WTC11 (cell line): ENCODE measurements around the gene KHK. TPM values are rescaled to one million over a fixed set of nuclear protein-coding genes. Genes with fewer than 3 reads are reported as not detected.
A peak's percentile ranks its signal among the peaks of the same experiment; 100 is the strongest.

Source experiments
- ATAC-seq: fragments of 200-7000 bp; cut with Tn5 transposase; 2 replicates; pipeline ENCODE4 v1.10.0; 2021; ENCODE audit warnings: mild to moderate bottlenecking, moderate library complexity
- CTCF ChIA-PET: fragments of 300-600 bp; sonication (Branson Sonifier 250); formaldehyde crosslinking; loops from one replicate; lab custom pipeline; 2021; ENCODE audit warnings: antibody characterized with exemption; lab: Charles Lee
- POLR2A ChIA-PET: fragments of 350-600 bp; sonication (Branson Sonifier 250); formaldehyde crosslinking; loops from one replicate; lab custom pipeline; 2021; ENCODE audit warnings: antibody characterized with exemption; lab: Charles Lee
- DNase-seq: peaks from one replicate; pipeline ENCODE4 v3.0.0; 2021; ENCODE audit warnings: low spot score
- H3K27ac Mint-ChIP-seq: 2 replicates; pipeline ENCODE4 v1.8.0; 2021; ENCODE audit warnings: mixed read lengths
- H3K27me3 Mint-ChIP-seq: 2 replicates; pipeline ENCODE4 v1.8.0; 2021; ENCODE audit warnings: low read depth, mild to moderate bottlenecking, moderate library complexity, mixed read lengths
- H3K36me3 Mint-ChIP-seq: 2 replicates; pipeline ENCODE4 v1.8.0; 2021; ENCODE audit warnings: mixed read lengths
- H3K4me1 Mint-ChIP-seq: 2 replicates; pipeline ENCODE4 v1.8.0; 2022; ENCODE audit warnings: mixed read lengths
- H3K4me3 Mint-ChIP-seq: 2 replicates; pipeline ENCODE4 v1.8.0; 2021; ENCODE audit warnings: mild to moderate bottlenecking, moderate library complexity, mixed read lengths
- H3K9me3 Mint-ChIP-seq: 2 replicates; pipeline ENCODE4 v1.8.0; 2021; ENCODE audit warnings: mixed read lengths
- E2F4 ChIP-seq: sonication (generic); formaldehyde crosslinking; IDR thresholded peaks from 2 replicates; pipeline ENCODE4 v1.8.1; 2022; ENCODE audit warnings: low read depth, mild to moderate bottlenecking, moderate library complexity, missing genetic modification reagents, borderline replicate concordance
- E2F5 ChIP-seq: sonication (generic); formaldehyde crosslinking; IDR thresholded peaks from 2 replicates; pipeline ENCODE4 v1.8.1; 2022; ENCODE audit warnings: mild to moderate bottlenecking, moderate library complexity, missing genetic modification reagents
- EMX1 ChIP-seq: fragments of 250-450 bp; sonication (Bioruptor Pico); IDR thresholded peaks from 2 replicates; pipeline ENCODE4 v1.8.0; 2021; ENCODE audit warnings: mild to moderate bottlenecking
- FOXK1 ChIP-seq: sonication (generic); formaldehyde crosslinking; IDR thresholded peaks from 2 replicates; pipeline ENCODE4 v1.8.0; 2022; ENCODE audit warnings: mild to moderate bottlenecking, moderate library complexity, missing genetic modification reagents
- FOXP1 ChIP-seq: sonication (generic); formaldehyde crosslinking; IDR thresholded peaks from 2 replicates; pipeline ENCODE4 v1.8.0; 2022; ENCODE audit warnings: missing genetic modification reagents, mild to moderate bottlenecking, moderate library complexity, borderline replicate concordance
- GABPB1 ChIP-seq: sonication (generic); formaldehyde crosslinking; IDR thresholded peaks from 2 replicates; pipeline ENCODE4 v1.8.1; 2023; ENCODE audit warnings: mild to moderate bottlenecking, missing genetic modification reagents
- GRHL2 ChIP-seq: fragments of 250-450 bp; sonication (Bioruptor Pico); IDR thresholded peaks from 2 replicates; pipeline ENCODE4 v1.8.0; 2022; ENCODE audit warnings: mild to moderate bottlenecking, moderate library complexity; ENCODE audit not compliant: insufficient replicate concordance, severe bottlenecking
- JUN ChIP-seq: sonication (generic); formaldehyde crosslinking; IDR thresholded peaks from 2 replicates; pipeline ENCODE4 v1.8.0; 2023; ENCODE audit warnings: mild to moderate bottlenecking, missing genetic modification reagents
- NFE2L1 ChIP-seq: sonication (generic); formaldehyde crosslinking; IDR thresholded peaks from 2 replicates; pipeline ENCODE4 v1.8.1; 2023; ENCODE audit warnings: missing genetic modification reagents
- NR3C1 ChIP-seq: sonication (generic); formaldehyde crosslinking; conservative IDR thresholded peaks from 2 replicates; pipeline ENCODE4 v1.8.1; 2023; ENCODE audit warnings: low read depth, mild to moderate bottlenecking, missing genetic modification reagents
- PRRX2 ChIP-seq: fragments of 250-450 bp; sonication (Bioruptor Pico); IDR thresholded peaks from 2 replicates; pipeline ENCODE4 v1.8.0; 2021; ENCODE audit warnings: mild to moderate bottlenecking
- RORB ChIP-seq: fragments of 250-450 bp; sonication (Bioruptor Pico); IDR thresholded peaks from 2 replicates; pipeline ENCODE4 v1.9.0; 2021; ENCODE audit warnings: mild to moderate bottlenecking
- SOX15 ChIP-seq: fragments of 250-450 bp; sonication (Bioruptor Pico); IDR thresholded peaks from 2 replicates; pipeline ENCODE4 v1.9.0; 2021; ENCODE audit warnings: mild to moderate bottlenecking
- SP1 ChIP-seq: sonication (generic); formaldehyde crosslinking; conservative IDR thresholded peaks from 2 replicates; pipeline ENCODE4 v1.8.1; 2022; ENCODE audit warnings: missing genetic modification reagents
- ZNF219 ChIP-seq: sonication (generic); formaldehyde crosslinking; IDR thresholded peaks from 2 replicates; pipeline ENCODE4 v1.8.0; 2023; ENCODE audit warnings: missing genetic modification reagents, mild to moderate bottlenecking, borderline replicate concordance
- ZNF396 ChIP-seq: fragments of 250-450 bp; sonication (Bioruptor Pico); IDR thresholded peaks from 2 replicates; pipeline ENCODE4 v1.8.0; 2021; ENCODE audit warnings: mild to moderate bottlenecking, moderate library complexity, borderline replicate concordance
- total RNA-seq: library from RNA; stranded (reverse); gene quantifications from 3 replicates; pipeline ENCODE4 v1.2.3, GENCODE V29; 2021
- TF ChIP-seq, protein P1 (sequence below): sonication (generic); formaldehyde crosslinking; IDR thresholded peaks from 2 replicates; pipeline ENCODE4 v1.8.1; 2023; ENCODE audit warnings: mild to moderate bottlenecking, missing genetic modification reagents, borderline replicate concordance
- TF ChIP-seq, protein P2 (sequence below): fragments of 250-450 bp; sonication (Bioruptor Pico); IDR thresholded peaks from 2 replicates; pipeline ENCODE4 v1.8.0; 2021; ENCODE audit warnings: mild to moderate bottlenecking
- TF ChIP-seq, protein P3 (sequence below): fragments of 200-600 bp; IDR thresholded peaks from 2 replicates; pipeline ENCODE4 v1.8.0; 2022; ENCODE audit warnings: antibody characterized with exemption
- TF ChIP-seq, protein P4 (sequence below): sonication (generic); formaldehyde crosslinking; IDR thresholded peaks from 2 replicates; pipeline ENCODE4 v1.8.0; 2023; ENCODE audit warnings: missing genetic modification reagents
- TF ChIP-seq, protein P5 (sequence below): sonication (generic); formaldehyde crosslinking; IDR thresholded peaks from 2 replicates; pipeline ENCODE4 v1.8.0; 2022; ENCODE audit warnings: mild to moderate bottlenecking, missing genetic modification reagents

Gene KHK
- total RNA-seq, 1 experiment from 2014 or later, result 17.4 TPM

- TF ChIP-seq, protein P1, sequence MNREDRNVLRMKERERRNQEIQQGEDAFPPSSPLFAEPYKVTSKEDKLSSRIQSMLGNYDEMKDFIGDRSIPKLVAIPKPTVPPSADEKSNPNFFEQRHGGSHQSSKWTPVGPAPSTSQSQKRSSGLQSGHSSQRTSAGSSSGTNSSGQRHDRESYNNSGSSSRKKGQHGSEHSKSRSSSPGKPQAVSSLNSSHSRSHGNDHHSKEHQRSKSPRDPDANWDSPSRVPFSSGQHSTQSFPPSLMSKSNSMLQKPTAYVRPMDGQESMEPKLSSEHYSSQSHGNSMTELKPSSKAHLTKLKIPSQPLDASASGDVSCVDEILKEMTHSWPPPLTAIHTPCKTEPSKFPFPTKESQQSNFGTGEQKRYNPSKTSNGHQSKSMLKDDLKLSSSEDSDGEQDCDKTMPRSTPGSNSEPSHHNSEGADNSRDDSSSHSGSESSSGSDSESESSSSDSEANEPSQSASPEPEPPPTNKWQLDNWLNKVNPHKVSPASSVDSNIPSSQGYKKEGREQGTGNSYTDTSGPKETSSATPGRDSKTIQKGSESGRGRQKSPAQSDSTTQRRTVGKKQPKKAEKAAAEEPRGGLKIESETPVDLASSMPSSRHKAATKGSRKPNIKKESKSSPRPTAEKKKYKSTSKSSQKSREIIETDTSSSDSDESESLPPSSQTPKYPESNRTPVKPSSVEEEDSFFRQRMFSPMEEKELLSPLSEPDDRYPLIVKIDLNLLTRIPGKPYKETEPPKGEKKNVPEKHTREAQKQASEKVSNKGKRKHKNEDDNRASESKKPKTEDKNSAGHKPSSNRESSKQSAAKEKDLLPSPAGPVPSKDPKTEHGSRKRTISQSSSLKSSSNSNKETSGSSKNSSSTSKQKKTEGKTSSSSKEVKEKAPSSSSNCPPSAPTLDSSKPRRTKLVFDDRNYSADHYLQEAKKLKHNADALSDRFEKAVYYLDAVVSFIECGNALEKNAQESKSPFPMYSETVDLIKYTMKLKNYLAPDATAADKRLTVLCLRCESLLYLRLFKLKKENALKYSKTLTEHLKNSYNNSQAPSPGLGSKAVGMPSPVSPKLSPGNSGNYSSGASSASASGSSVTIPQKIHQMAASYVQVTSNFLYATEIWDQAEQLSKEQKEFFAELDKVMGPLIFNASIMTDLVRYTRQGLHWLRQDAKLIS (CRISPR knock-in tag), result no peak
- TF ChIP-seq, protein P2, sequence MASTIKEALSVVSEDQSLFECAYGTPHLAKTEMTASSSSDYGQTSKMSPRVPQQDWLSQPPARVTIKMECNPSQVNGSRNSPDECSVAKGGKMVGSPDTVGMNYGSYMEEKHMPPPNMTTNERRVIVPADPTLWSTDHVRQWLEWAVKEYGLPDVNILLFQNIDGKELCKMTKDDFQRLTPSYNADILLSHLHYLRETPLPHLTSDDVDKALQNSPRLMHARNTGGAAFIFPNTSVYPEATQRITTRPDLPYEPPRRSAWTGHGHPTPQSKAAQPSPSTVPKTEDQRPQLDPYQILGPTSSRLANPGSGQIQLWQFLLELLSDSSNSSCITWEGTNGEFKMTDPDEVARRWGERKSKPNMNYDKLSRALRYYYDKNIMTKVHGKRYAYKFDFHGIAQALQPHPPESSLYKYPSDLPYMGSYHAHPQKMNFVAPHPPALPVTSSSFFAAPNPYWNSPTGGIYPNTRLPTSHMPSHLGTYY (CRISPR knock-in tag), result no peak
- TF ChIP-seq SOX15 (CRISPR knock-in tag), result no peak
- TF ChIP-seq, protein P3, sequence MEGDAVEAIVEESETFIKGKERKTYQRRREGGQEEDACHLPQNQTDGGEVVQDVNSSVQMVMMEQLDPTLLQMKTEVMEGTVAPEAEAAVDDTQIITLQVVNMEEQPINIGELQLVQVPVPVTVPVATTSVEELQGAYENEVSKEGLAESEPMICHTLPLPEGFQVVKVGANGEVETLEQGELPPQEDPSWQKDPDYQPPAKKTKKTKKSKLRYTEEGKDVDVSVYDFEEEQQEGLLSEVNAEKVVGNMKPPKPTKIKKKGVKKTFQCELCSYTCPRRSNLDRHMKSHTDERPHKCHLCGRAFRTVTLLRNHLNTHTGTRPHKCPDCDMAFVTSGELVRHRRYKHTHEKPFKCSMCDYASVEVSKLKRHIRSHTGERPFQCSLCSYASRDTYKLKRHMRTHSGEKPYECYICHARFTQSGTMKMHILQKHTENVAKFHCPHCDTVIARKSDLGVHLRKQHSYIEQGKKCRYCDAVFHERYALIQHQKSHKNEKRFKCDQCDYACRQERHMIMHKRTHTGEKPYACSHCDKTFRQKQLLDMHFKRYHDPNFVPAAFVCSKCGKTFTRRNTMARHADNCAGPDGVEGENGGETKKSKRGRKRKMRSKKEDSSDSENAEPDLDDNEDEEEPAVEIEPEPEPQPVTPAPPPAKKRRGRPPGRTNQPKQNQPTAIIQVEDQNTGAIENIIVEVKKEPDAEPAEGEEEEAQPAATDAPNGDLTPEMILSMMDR, result no peak
- no peak for TF ChIP-seq EMX1 (CRISPR knock-in tag)
- TF ChIP-seq PRRX2 (CRISPR knock-in tag), result no peak
- TF ChIP-seq FOXP1 (CRISPR knock-in tag), result no peak
- TF ChIP-seq ZNF396 (CRISPR knock-in tag), result no peak
- TF ChIP-seq GRHL2 (CRISPR knock-in tag), result no peak
- TF ChIP-seq RORB, result no peak
- TF ChIP-seq E2F4, result no peak
- no peak for TF ChIP-seq SP1 (CRISPR knock-in tag)
Observed at GRCh38 chr2:27042985-27043634, 43.5 kb upstream of the KHK start (continued).

DNA sequence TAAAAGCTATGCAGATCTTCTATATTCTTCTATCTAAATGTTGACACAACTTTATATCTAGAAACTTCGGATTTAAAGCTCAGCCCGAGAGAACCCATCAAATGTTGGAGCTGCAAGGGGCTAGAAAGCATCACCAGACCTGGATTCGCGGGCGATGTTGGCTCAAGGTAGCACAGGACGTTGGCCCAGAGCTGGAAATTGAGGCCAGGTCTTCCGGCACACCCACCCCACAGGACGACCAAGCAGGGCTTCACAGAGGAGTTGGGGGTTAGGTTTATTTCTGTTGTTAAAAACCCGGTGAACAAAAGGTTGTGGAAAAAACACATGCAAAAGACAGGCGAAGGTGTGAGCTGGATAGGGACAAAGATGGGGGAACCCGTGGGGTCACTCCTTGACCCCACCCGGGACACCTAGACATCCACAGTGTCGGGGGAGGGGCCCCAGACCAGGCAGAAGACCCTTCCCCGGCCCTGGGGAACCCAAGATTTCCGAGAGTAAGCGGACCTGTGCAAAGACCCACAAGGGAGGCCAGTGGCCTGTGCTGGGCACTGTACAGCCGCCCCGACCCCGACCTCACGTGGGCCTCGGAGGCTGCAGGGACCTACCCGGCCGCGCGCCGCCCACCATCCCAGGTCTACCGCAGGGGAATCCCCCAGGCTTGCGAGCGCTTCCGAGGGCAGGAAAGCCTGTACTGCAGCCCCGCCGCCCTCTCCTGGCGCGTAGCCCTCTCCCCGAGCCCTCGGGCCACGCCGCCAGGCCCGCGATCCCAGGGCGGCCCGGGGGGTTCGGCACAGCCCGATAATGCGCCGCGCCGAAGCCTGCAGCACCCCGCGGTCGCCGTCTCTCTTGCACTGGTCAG, 36.9 kb upstream of the KHK start:
- peaks cover 6% of the 10 kb centered on the region; the same call in 1 of the 2 replicates for H3K36me3 Mint-ChIP-seq
- peaks cover 3% of the 10 kb centered on the region; the same call in 1 of the 2 replicates for H3K9me3 Mint-ChIP-seq
- peak overlapping the region; percentile 93 for H3K4me3 Mint-ChIP-seq
- CTCF ChIA-PET, result interaction anchor here (0.9 to 4.4 kb wide), 18 partner anchors 9 to 254 kb away, joined by 3 to 38 read pairs (median 6); partner anchors contain the start of genes KHK and OST4
- ATAC-seq (peak; percentile 6), DNase-seq (no peak)
- H3K27me3 Mint-ChIP-seq, result peaks cover 10% of the 10 kb centered on the region
- POLR2A ChIA-PET, result interaction anchor here (0.6 to 4.0 kb wide), 9 partner anchors 15 to 1011 kb away, joined by 3 to 27 read pairs (median 5); partner anchors contain the start of genes KHK, OST4 and TMEM214
- peak overlapping the region; percentile 74; the same call in 1 of the 2 replicates for H3K27ac Mint-ChIP-seq
- peaks cover 12% of the 10 kb centered on the region for H3K4me1 Mint-ChIP-seq
- peak; percentile 62; the same call in 1 of the 2 replicates for TF ChIP-seq ZNF219 (CRISPR knock-in tag)
- TF ChIP-seq, protein P4, sequence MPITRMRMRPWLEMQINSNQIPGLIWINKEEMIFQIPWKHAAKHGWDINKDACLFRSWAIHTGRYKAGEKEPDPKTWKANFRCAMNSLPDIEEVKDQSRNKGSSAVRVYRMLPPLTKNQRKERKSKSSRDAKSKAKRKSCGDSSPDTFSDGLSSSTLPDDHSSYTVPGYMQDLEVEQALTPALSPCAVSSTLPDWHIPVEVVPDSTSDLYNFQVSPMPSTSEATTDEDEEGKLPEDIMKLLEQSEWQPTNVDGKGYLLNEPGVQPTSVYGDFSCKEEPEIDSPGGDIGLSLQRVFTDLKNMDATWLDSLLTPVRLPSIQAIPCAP (CRISPR knock-in tag), result peak; percentile 57; the same call in 1 of the 2 replicates
- no peak for TF ChIP-seq GABPB1 (CRISPR knock-in tag)
- TF ChIP-seq FOXK1 (CRISPR knock-in tag), result 0 out of 2 replicates have a peak, but pooled peaks have one; percentile 26
- no peak for TF ChIP-seq NR3C1 (CRISPR knock-in tag)
- TF ChIP-seq, protein P5, sequence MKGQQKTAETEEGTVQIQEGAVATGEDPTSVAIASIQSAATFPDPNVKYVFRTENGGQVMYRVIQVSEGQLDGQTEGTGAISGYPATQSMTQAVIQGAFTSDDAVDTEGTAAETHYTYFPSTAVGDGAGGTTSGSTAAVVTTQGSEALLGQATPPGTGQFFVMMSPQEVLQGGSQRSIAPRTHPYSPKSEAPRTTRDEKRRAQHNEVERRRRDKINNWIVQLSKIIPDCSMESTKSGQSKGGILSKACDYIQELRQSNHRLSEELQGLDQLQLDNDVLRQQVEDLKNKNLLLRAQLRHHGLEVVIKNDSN (CRISPR knock-in tag), result peak; percentile 47; the same call in 1 of the 2 replicates
- no peak for TF ChIP-seq PRRX2 (CRISPR knock-in tag)
- no peak for TF ChIP-seq NFE2L1 (CRISPR knock-in tag)
- peak; percentile 56; the same call in 1 of the 2 replicates for TF ChIP-seq E2F5 (CRISPR knock-in tag)
- 0 out of 2 replicates have a peak, but pooled peaks have one; percentile 24 for TF ChIP-seq JUN (CRISPR knock-in tag)
